ENCODE data around the gene FRMPD4.
"Not testable (repeated sequence)": the region's sequence is repeated elsewhere in the genome, so short reads cannot be mapped to it uniquely, and the experiment has no call there.

FRMPD4 gene

DNA sequence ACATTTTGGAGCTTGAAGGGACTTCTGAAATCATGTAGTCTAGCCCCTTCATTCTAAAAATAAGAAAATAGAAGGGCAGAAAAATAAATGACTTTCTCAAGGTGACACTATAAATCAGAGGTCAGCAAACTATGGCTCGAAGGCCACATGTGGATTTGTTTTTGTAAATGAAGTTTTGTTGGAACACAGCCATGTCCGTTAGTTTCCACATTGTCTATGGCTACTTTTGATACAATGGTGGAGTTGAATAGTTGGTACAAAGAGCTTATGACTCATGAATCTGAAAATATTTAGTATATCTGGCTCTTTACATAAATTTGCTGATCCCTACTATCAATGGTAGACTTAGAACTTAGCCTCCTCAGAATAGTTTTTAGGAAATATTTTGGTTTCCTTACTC is 350.5 kb downstream of the FRMPD4 start:
- ChIA-PET POLR2A (no interaction called here), CTCF (no interaction called here)
- TF ChIP-seq, protein P1, sequence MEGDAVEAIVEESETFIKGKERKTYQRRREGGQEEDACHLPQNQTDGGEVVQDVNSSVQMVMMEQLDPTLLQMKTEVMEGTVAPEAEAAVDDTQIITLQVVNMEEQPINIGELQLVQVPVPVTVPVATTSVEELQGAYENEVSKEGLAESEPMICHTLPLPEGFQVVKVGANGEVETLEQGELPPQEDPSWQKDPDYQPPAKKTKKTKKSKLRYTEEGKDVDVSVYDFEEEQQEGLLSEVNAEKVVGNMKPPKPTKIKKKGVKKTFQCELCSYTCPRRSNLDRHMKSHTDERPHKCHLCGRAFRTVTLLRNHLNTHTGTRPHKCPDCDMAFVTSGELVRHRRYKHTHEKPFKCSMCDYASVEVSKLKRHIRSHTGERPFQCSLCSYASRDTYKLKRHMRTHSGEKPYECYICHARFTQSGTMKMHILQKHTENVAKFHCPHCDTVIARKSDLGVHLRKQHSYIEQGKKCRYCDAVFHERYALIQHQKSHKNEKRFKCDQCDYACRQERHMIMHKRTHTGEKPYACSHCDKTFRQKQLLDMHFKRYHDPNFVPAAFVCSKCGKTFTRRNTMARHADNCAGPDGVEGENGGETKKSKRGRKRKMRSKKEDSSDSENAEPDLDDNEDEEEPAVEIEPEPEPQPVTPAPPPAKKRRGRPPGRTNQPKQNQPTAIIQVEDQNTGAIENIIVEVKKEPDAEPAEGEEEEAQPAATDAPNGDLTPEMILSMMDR (IDR thresholded peaks at IDR 0.05; ENCODE audit: control extremely low read depth, extremely low read depth, low read depth, missing control alignments): no peak
- no peak for DNase-seq (ENCODE audit: extremely low spot score)

DNA sequence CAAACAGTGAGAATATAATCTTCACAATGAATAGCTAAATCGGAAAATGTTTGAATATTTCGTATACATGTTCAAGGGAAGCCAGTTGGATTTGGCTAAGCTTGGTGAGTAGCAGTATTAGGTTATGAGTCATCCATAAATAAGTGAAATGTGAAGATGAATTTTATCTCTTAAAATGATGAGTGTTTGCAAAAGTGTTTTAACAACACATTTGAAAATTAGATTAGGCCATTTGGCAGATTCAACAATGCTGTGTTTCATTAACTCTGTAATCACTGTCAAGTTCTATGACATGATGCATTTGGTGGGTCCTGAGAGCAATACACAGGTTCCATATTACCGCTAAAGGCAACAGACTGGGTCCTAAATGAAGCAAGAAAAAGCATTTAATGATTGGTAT is 351.1 kb downstream of the FRMPD4 start:
- CTCF ChIA-PET: no interaction called here

DNA sequence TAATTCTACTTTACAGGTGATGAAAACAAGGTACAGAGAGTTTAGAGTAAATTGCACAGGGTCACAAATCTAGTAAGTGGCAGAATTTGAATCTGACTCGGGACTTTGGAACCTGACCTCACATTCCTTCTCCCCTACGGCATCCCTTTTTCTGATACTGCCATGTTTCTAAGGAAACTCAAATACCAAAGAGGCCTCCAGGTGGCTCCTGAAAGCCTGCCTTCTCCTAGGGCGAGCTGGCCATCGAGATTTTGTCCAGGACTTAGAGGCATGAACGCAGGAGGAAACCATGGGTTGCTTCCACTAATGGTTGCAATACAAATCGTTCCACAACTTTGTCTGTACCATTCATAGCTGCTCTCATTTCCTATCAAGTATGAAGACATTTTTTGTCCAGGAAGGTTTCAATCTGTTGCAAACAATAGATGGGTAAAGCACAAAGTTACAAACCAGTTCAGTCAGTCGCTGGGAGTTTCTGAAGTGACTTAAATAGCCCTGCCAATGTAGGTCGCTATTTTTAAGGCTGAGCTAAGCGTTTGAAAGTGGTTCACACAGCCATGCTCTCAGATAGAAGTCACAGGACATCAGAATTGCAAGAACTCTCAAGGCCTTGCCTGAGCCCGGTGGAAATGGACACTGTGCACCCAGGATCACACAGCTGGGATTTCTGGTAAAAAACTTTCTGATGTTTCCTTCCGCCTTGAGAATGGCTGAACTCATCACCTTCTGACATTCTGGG is 356.3 kb downstream of the FRMPD4 start:
- ChIA-PET CTCF (interaction anchor here (1.7 kb wide), 1 partner anchor 207 kb away, joined by 4 read pairs; no protein-coding TSS in a partner anchor), POLR2A (no interaction called here)
- TF ChIP-seq, protein P1 (IDR thresholded peaks at IDR 0.05; ENCODE audit: control extremely low read depth, extremely low read depth, low read depth, missing control alignments): no peak

More for the DNA sequence above, 351.1 kb downstream of the FRMPD4 start:
- POLR2A ChIA-PET: no interaction called here
- no peak for DNase-seq (ENCODE audit: extremely low spot score)
- TF ChIP-seq, protein P1 (IDR thresholded peaks at IDR 0.05; ENCODE audit: control extremely low read depth, extremely low read depth, low read depth, missing control alignments): no peak

GRCh38 chrX:12496343-12496742 is 358.1 kb downstream of the FRMPD4 start:
- POLR2A ChIA-PET: no interaction called here

More for the DNA sequence above, 356.3 kb downstream of the FRMPD4 start:
- no peak for DNase-seq (ENCODE audit: extremely low spot score)

DNA sequence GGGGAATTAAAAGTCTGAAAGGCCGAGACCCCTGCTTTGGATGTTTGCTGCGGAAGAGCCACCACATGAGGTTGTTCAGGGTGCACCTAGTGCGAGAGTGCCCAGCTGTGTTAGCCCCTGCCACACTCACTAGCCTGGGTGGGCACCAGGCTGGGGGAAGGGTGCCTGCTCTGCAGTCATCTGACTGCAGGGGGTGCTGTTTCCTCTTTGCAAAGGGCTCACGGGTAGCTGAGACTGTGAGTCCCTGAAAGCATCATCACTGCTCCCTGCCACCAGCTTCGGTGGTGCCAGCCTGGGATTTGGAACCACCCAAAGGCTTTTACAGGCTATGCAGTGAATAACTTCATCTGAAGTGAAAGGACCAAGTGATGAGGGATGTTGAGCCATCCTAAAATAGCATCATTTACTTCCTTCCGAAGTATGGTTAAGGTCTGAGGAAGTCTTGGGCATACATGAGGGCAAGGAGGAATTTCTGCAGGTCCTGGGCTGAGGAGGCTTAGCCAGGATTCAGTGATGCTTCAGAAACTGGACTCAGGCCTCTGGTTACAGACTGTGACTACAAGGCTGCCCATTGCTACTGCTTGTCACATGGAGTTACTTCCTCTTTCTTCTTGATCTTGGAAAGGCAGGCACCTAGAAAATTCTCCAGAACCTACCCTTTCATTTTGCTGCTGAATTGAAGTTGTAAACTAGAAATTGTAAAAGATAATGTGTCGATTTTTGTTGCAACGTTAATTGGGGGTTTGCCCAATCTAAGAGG is 359.7 kb downstream of the FRMPD4 start:
- TF ChIP-seq, protein P1 (IDR thresholded peaks at IDR 0.05; ENCODE audit: control extremely low read depth, extremely low read depth, low read depth, missing control alignments): no peak
- CTCF ChIA-PET: interaction anchor here (1.8 kb wide), 1 partner anchor 204 kb away, joined by 6 read pairs; no protein-coding TSS in a partner anchor
- peak; percentile 17 for DNase-seq (ENCODE audit: extremely low spot score)
- POLR2A ChIA-PET: no interaction called here

More at GRCh38 chrX:12496343-12496742, 358.1 kb downstream of the FRMPD4 start:
- TF ChIP-seq, protein P1 (IDR thresholded peaks at IDR 0.05; ENCODE audit: control extremely low read depth, extremely low read depth, low read depth, missing control alignments): no peak
- no peak for DNase-seq (ENCODE audit: extremely low spot score)
- CTCF ChIA-PET: no interaction called here

GRCh38 chrX:12505127-12505526 is 366.9 kb downstream of the FRMPD4 start:
- TF ChIP-seq, protein P1 (IDR thresholded peaks at IDR 0.05; ENCODE audit: control extremely low read depth, extremely low read depth, low read depth, missing control alignments): no peak
- no peak for DNase-seq (ENCODE audit: extremely low spot score)
- CTCF ChIA-PET: no interaction called here
- POLR2A ChIA-PET: no interaction called here

DNA sequence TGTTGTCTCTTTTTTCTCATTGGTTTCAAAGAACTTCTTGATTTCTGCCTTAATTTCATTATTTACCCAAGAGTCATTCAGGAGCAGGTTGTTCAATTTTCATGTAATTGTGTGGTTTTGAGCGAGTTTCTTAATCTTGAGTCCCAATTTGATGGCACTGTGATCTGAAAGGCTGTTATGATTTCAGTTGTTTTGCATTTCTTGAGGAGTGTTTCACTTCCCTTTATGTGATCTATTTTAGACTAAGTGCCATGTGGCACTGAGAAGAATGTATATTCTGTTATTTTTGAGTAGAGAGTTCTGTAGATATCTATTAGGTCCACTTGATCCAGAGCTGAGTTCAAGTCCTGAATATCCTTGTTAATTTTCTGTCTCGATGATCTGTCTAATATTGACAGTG is 377.1 kb downstream of the FRMPD4 start:
- POLR2A ChIA-PET; CTCF ChIA-PET; DNase-seq (ENCODE audit: extremely low spot score): not testable (repeated sequence)

Data from GM10248 (cell line).